Lower lobe of right lung (tissue), 2 donors: ENCODE results near the gene MCF2L. TPM values are rescaled to one million over a fixed set of nuclear protein-coding genes. Genes with fewer than 3 reads are reported as not detected.

Experiments used
- ATAC-seq, 2 donors: fragments of 200-7000 bp; cut with Tn5 transposase; one replicate each; pipeline ENCODE4 v1.9.1; 2020 to 2022; ENCODE audit warnings: mild to moderate bottlenecking in 2 of 2, moderate library complexity in 2 of 2
- DNase-seq: peaks from one replicate; pipeline ENCODE4 v3.0.0-alpha.2; 2020
- H3K27ac ChIP-seq: fragments of 200-600 bp; one replicate; pipeline ENCODE4 v1.8.0; 2022
- H3K27me3 ChIP-seq: fragments of 200-600 bp; one replicate; pipeline ENCODE4 v1.8.0; 2022; ENCODE audit warnings: low read depth
- H3K36me3 ChIP-seq: fragments of 200-600 bp; one replicate; pipeline ENCODE4 v1.8.0; 2022; ENCODE audit warnings: mild to moderate bottlenecking
- H3K4me1 ChIP-seq: fragments of 200-600 bp; one replicate; pipeline ENCODE4 v1.8.0; 2022
- H3K4me3 ChIP-seq: fragments of 200-600 bp; one replicate; pipeline ENCODE4 v1.8.0; 2022; ENCODE audit warnings: mild to moderate bottlenecking
- H3K9me3 ChIP-seq: fragments of 200-600 bp; one replicate; pipeline ENCODE4 v1.8.0; 2022
- intact Hi-C: fragments of 100-400 bp; cut with DNase I; formaldehyde crosslinking; loops from one replicate; pipeline ENCODE4 v1.11.0; 2022
- total RNA-seq: library from RNA; stranded (reverse); fragmentation: NEBNext Ultra II Directional; extraction: Animal tissue kit (Norgen Biotek cat#: 25700); gene quantifications from one replicate; pipeline ENCODE4 v1.2.1, GENCODE V29; 2021
- TF ChIP-seq, protein P1 (sequence below): fragments of 200-600 bp; IDR thresholded peaks from one replicate; pipeline ENCODE4 v1.8.0; 2022; ENCODE audit warnings: antibody characterized with exemption, mild to moderate bottlenecking
- donor health status: DM: no; HTN: yes; CAD: no; lungs with severe emphysema.

MCF2L gene
- total RNA-seq, 1 donor from 2014 or later = 42.4 TPM

DNA sequence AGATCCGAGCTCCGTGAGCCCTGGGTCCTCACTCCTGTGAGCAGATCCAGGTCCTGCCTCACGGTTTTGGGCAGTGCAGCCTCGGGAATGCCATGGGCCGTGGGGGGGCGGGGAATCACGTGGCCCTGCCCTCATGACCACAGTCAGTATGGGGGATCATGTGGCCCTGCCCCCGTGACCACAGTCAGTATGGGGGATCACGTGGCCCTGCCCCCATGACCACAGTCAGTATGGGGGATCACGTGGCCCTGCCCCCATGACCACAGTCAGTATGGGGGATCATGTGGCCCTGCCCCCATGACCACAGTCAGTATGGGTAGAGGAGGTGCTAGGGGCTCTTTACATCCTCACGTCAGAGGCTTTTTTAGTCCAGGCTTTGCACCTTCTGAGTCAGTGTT lies 72.3 kb downstream of the MCF2L start:
- TF ChIP-seq, protein P1, sequence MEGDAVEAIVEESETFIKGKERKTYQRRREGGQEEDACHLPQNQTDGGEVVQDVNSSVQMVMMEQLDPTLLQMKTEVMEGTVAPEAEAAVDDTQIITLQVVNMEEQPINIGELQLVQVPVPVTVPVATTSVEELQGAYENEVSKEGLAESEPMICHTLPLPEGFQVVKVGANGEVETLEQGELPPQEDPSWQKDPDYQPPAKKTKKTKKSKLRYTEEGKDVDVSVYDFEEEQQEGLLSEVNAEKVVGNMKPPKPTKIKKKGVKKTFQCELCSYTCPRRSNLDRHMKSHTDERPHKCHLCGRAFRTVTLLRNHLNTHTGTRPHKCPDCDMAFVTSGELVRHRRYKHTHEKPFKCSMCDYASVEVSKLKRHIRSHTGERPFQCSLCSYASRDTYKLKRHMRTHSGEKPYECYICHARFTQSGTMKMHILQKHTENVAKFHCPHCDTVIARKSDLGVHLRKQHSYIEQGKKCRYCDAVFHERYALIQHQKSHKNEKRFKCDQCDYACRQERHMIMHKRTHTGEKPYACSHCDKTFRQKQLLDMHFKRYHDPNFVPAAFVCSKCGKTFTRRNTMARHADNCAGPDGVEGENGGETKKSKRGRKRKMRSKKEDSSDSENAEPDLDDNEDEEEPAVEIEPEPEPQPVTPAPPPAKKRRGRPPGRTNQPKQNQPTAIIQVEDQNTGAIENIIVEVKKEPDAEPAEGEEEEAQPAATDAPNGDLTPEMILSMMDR = no peak
- intact Hi-C loops = no loop called here
- no peak for ATAC-seq
- peaks cover 9% of the 10 kb centered on the region for H3K36me3 ChIP-seq
- DNase-seq = no peak
- H3K4me3 ChIP-seq = no peak overlapping the region
- H3K4me1 ChIP-seq = no peaks in the 10 kb centered on the region
- H3K27me3 ChIP-seq = no peaks in the 10 kb centered on the region
- no peak overlapping the region for H3K27ac ChIP-seq
- no peaks in the 10 kb centered on the region for H3K9me3 ChIP-seq

DNA sequence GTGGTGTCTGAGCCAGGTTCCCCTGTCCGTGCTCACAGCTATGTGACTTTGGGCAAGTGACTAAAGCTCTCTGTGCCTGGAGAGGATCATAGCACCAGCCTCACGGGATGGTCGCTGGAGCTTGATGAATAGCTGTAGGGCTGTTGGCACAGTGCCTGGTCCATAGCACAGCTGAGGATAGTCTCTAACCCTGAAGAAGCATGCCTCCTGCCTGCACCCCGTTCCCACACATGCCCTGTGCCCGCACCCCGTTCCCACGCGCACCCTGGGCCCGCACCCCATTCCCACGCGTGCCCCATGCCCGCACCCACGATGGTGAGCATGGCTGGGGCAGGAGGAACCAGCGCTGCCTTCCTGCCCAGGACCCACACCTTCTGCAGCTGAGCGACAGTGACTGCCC lies 72.9 kb downstream of the MCF2L start:
- ATAC-seq (peak in 1 of 2 donors; percentile 5), DNase-seq (no peak)
- intact Hi-C loops = no loop called here
- Histone ChIP-seq H3K27ac (no peak overlapping the region), H3K4me3 (no peak overlapping the region), H3K27me3 (no peaks in the 10 kb centered on the region), H3K9me3 (no peaks in the 10 kb centered on the region), H3K36me3 (peaks cover 15% of the 10 kb centered on the region), H3K4me1 (no peaks in the 10 kb centered on the region)
- TF ChIP-seq, protein P1 = no peak

DNA sequence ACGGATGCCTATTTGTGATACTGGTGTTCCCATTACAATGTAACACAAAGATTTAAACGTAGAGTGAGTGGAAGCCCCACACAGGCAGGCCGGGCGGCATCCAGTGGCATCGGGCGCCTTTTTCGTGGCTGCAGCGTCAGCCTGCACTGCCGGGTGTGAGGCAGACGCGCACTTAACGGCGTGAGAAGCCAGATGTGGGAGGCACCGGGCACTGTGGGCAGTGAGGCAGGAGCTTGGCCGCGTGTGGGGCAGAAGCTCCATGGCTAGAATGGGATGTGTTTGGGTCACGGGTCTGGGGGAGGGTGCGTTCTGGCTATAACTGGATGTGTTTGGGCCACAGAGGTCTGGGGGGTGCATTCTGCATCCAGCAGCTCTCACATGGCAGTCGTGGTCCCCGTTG lies 73.4 kb downstream of the MCF2L start:
- Histone ChIP-seq H3K4me1 (no peaks in the 10 kb centered on the region), H3K9me3 (no peaks in the 10 kb centered on the region), H3K27ac (no peak overlapping the region), H3K36me3 (peaks cover 15% of the 10 kb centered on the region), H3K4me3 (no peak overlapping the region), H3K27me3 (no peaks in the 10 kb centered on the region)
- DNase-seq (no peak), ATAC-seq (no peak)
- TF ChIP-seq, protein P1 = no peak
- intact Hi-C loops = no loop called here

DNA sequence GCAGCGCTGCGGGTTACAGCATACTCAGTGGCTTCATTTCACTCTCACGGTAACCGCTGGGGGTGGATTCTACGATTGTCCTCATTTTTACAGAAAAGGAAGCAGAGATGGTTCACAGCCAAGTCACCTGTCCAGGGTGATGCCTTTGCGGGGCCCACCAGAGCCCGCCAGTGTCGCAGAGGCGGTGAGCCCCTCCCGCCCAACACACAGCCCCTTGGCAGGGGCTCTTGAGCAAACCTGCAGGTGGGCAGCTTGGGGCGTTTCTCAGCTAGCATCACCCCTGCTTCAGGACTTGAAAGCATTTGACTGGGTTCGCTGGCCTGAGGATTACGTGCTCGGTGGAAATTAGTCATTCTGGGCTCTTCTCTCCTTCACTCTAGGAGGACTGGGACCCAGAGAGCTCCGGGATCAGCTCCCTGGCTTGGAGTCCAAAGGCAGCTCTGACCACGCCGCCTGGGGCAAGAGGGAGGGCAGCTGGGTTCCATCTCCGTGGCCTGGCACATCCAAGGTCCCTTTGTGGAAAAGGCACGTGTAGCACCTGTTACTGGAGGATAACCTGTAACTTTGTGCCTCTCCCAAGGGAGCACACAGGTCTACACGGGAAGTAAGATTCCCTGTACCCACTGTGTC lies 74.1 kb downstream of the MCF2L start:
- DNase-seq (no peak), ATAC-seq (no peak)
- no peaks in the 10 kb centered on the region for H3K4me1 ChIP-seq
- intact Hi-C loops = no loop called here
- H3K36me3 ChIP-seq = peaks cover 15% of the 10 kb centered on the region
- TF ChIP-seq, protein P1 = no peak
- no peak overlapping the region for H3K4me3 ChIP-seq
- no peak overlapping the region for H3K27ac ChIP-seq
- H3K27me3 ChIP-seq = no peaks in the 10 kb centered on the region
- no peaks in the 10 kb centered on the region for H3K9me3 ChIP-seq

DNA sequence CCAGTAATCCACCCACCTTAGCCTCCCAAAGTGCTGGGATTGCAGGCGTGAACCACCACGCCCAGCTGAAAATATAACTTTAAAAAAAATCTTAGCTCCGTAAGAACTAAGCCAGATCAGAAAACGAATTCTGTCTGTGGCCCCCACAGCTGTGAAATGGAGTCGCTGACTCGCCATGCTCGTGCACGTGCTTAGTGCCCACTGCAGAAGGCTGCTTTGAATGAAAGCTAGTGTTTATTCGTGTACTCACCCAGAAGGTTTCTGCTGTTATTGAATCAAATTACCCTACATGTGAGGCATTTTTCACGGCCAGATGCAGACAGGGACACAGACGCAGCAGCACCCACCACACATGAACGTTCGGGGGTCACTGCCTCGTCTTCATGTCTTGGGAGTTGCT lies 74.9 kb downstream of the MCF2L start:
- no peak for ATAC-seq
- Histone ChIP-seq H3K9me3 (no peaks in the 10 kb centered on the region), H3K4me3 (no peak overlapping the region), H3K4me1 (no peaks in the 10 kb centered on the region), H3K27ac (no peak overlapping the region), H3K27me3 (no peaks in the 10 kb centered on the region), H3K36me3 (peaks cover 15% of the 10 kb centered on the region)
- intact Hi-C loops = no loop called here
- no peak for DNase-seq
- TF ChIP-seq, protein P1 = no peak
